Measurements from ENCODE around the gene ECSCR.

The ECSCR gene

GRCh38 chr5:139416651-139417050, 45.9 kb downstream of the ECSCR start:
- H3K4me3 ChIP-seq (ENCODE audit: low read depth, low read length), result no peak overlapping the region
- DNase-seq (ENCODE audit: low read depth), result no peak
- in situ Hi-C loops (cut with HindIII; ENCODE audit: low sequenced_read_pairs), result loop anchor here (10.0 kb wide), 1 partner anchor 108 kb away; no protein-coding TSS in a partner anchor
- TF ChIP-seq, protein P1, sequence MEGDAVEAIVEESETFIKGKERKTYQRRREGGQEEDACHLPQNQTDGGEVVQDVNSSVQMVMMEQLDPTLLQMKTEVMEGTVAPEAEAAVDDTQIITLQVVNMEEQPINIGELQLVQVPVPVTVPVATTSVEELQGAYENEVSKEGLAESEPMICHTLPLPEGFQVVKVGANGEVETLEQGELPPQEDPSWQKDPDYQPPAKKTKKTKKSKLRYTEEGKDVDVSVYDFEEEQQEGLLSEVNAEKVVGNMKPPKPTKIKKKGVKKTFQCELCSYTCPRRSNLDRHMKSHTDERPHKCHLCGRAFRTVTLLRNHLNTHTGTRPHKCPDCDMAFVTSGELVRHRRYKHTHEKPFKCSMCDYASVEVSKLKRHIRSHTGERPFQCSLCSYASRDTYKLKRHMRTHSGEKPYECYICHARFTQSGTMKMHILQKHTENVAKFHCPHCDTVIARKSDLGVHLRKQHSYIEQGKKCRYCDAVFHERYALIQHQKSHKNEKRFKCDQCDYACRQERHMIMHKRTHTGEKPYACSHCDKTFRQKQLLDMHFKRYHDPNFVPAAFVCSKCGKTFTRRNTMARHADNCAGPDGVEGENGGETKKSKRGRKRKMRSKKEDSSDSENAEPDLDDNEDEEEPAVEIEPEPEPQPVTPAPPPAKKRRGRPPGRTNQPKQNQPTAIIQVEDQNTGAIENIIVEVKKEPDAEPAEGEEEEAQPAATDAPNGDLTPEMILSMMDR (IDR thresholded peaks at IDR 0.05; ENCODE audit: low read depth, low read length, missing control alignments), result no peak

GRCh38 chr5:139415869-139416268, 46.7 kb downstream of the ECSCR start:
- TF ChIP-seq, protein P1 (IDR thresholded peaks at IDR 0.05; ENCODE audit: low read depth, low read length, missing control alignments), result no peak
- H3K4me3 ChIP-seq (ENCODE audit: low read depth, low read length), result no peak overlapping the region
- in situ Hi-C loops (cut with HindIII; ENCODE audit: low sequenced_read_pairs), result loop anchor here (10.0 kb wide), 1 partner anchor 109 kb away; no protein-coding TSS in a partner anchor
- DNase-seq (ENCODE audit: low read depth), result no peak

DNA sequence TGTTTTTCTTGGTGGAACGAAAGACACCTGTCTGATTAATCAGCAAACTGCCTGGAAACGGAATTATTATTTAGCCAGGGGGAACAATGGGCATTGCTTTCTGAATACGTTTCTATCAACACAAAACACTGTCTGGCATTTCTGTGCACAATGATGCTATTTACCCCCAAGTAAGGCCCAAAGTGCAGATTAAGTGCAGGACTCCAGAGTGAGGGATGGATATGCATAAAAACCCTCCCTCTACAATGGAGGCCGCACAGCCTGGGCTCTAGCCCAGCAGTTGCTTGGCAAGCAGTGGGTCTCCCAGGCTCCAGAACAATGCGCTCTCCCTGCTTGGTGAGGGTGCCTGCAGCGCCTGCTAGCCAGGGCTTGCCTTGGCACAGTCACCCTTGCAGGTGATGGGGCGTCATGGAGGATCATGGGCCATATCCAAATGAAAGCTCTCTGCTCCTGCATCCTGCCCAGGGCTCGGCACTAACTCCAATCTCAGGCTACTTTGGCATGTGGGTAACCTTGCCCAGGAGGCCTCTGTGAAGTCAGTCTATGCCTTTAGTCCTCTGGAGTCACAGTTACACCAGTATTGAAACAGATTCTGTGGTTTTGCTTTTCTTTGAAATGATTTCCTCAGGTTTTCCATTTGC, 47.2 kb downstream of the ECSCR start:
- in situ Hi-C loops (cut with HindIII; ENCODE audit: low sequenced_read_pairs), result loop anchor here (10.0 kb wide), 1 partner anchor 109 kb away; no protein-coding TSS in a partner anchor
- TF ChIP-seq, protein P1 (IDR thresholded peaks at IDR 0.05; ENCODE audit: low read depth, low read length, missing control alignments), result no peak
- no peak for DNase-seq (ENCODE audit: low read depth)
- H3K4me3 ChIP-seq (ENCODE audit: low read depth, low read length), result no peak overlapping the region

GRCh38 chr5:139414581-139415130, 47.9 kb downstream of the ECSCR start:
- in situ Hi-C loops (cut with HindIII; ENCODE audit: low sequenced_read_pairs), result loop anchor here (10.0 kb wide), 1 partner anchor 110 kb away; no protein-coding TSS in a partner anchor
- no peak for DNase-seq (ENCODE audit: low read depth)

GRCh38 chr5:139413963-139414362, 48.6 kb downstream of the ECSCR start:
- in situ Hi-C loops (cut with HindIII; ENCODE audit: low sequenced_read_pairs), result loop anchor here (10.0 kb wide), 1 partner anchor 111 kb away; no protein-coding TSS in a partner anchor
- no peak overlapping the region for H3K4me3 ChIP-seq (ENCODE audit: low read depth, low read length)
- TF ChIP-seq, protein P1 (IDR thresholded peaks at IDR 0.05; ENCODE audit: low read depth, low read length, missing control alignments), result no peak
- no peak for DNase-seq (ENCODE audit: low read depth)

More at GRCh38 chr5:139414581-139415130, 47.9 kb downstream of the ECSCR start:
- no peak overlapping the region for H3K4me3 ChIP-seq (ENCODE audit: low read depth, low read length)
- TF ChIP-seq, protein P1 (IDR thresholded peaks at IDR 0.05; ENCODE audit: low read depth, low read length, missing control alignments), result no peak

DNA sequence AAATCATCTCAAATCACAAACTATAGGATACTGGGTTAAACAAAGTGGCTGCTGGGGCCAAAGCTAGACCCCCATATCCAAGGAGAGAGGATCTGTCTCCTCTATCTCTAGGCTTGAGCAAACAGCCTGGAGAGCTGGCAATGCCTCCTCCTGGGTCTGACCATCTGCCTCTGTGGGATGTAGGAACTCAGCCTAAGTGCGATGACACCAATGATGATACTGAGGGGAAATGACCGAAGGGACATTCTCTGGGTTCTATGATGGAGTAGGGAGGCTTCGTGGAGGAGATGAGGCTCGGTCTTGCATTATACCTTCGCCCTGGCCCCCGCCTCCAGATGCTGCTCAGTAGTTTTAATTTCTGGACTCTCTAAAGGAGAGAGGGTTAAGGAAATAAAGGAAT, 49.4 kb downstream of the ECSCR start:
- no peak overlapping the region for H3K4me3 ChIP-seq (ENCODE audit: low read depth, low read length)
- in situ Hi-C loops (cut with HindIII; ENCODE audit: low sequenced_read_pairs), result loop anchor here (10.0 kb wide), 1 partner anchor 112 kb away; no protein-coding TSS in a partner anchor
- DNase-seq (ENCODE audit: low read depth), result no peak
- TF ChIP-seq, protein P1 (IDR thresholded peaks at IDR 0.05; ENCODE audit: low read depth, low read length, missing control alignments), result no peak

Measured in astrocyte of the cerebellum (primary cell).